GM12878 (cell line): ENCODE data around the gene CLDN4. TPM values are rescaled to one million over a fixed set of nuclear protein-coding genes. Genes with fewer than 3 reads are reported as not detected.

ENCODE experiments used
- ATAC-seq: fragments of 200-7000 bp; cut with Tn5 transposase; 3 replicates; pipeline ENCODE4 v1.9.1; 2020; ENCODE audit warnings: mild to moderate bottlenecking, moderate library complexity
- BruUV-seq: library from RNA; stranded (reverse); fragments of 400-500 nt; replicated peaks from 2 replicates; lab custom pipeline; 2021; lab: Mats Ljungman, UMichigan
- CTCF ChIA-PET: fragments of 300-600 bp; sonication (Branson Sonifier 250); formaldehyde crosslinking; extraction: SDS; loops from one replicate; lab custom pipeline; 2021; ENCODE audit warnings: inconsistent platforms; lab: Yijun Ruan, JAX
- POLR2A ChIA-PET: fragments of 350-600 bp; formaldehyde crosslinking; extraction: SDS; loops from one replicate; lab custom pipeline; 2021; ENCODE audit warnings: inconsistent platforms; lab: Charles Lee
- RAD21 ChIA-PET: fragments of 300-600 bp; sonication (Branson Sonifier 250); formaldehyde crosslinking; loops from one replicate; lab custom pipeline; 2023; ENCODE audit warnings: antibody characterized with exemption; ENCODE audit not compliant: unreplicated experiment; lab: Charles Lee
- SMC1A ChIA-PET: fragments of 300-600 bp; sonication (Branson Sonifier 250); formaldehyde crosslinking; loops from one replicate; lab custom pipeline; 2023; ENCODE audit not compliant: unreplicated experiment, uncharacterized antibody; lab: Charles Lee
- DNase-seq: peaks from one replicate; pipeline ENCODE4 v3.0.0-alpha.2; 2011; ENCODE audit warnings: low read depth, low spot score
- FAIRE-seq: peaks from 3 replicates; lab custom pipeline; 2011; peaks lifted over from hg19 to GRCh38; lab: Jason Lieb, UNC
- H2AFZ ChIP-seq: 2 replicates; pipeline ENCODE4 v1.6.0; 2011; ENCODE audit warnings: low read depth, low read length, control low read depth; ENCODE audit not compliant: control insufficient read depth
- H3K27ac ChIP-seq: 2 replicates; pipeline ENCODE4 v1.5.1; 2011; ENCODE audit warnings: control low read depth; ENCODE audit not compliant: control insufficient read depth, insufficient read depth
- H3K27me3 ChIP-seq, 2 experiments: replicated peaks in 1 of 2; 2 replicates each; pipeline versions ENCODE4 v1.6.0 to v1.6.1; 2011; ENCODE audit warnings: low read length in 1 of 2; ENCODE audit not compliant: control insufficient read depth in 2 of 2, insufficient read depth in 2 of 2
- H3K36me3 ChIP-seq, 2 experiments: 2 replicates each; pipeline ENCODE4 v1.5.1; 2011; ENCODE audit warnings: low read length in 1 of 2; ENCODE audit not compliant: control insufficient read depth in 2 of 2, insufficient read depth in 2 of 2
- H3K4me1 ChIP-seq: 2 replicates; pipeline ENCODE4 v1.6.1; 2011; ENCODE audit warnings: mild to moderate bottlenecking, low read length, moderate library complexity, mixed read lengths; ENCODE audit not compliant: control insufficient read depth, insufficient read depth
- H3K4me2 ChIP-seq: 2 replicates; pipeline ENCODE4 v1.6.0; 2011; ENCODE audit warnings: control low read depth; ENCODE audit not compliant: control insufficient read depth, insufficient read depth
- H3K4me3 ChIP-seq: fragments of 200-600 bp; sonication (generic); 2 replicates; pipeline ENCODE4 v1.5.1; 2016
- H3K79me2 ChIP-seq: 2 replicates; pipeline ENCODE4 v1.6.0; 2011; ENCODE audit warnings: low read length; ENCODE audit not compliant: control insufficient read depth, insufficient read depth
- H3K9ac ChIP-seq: 2 replicates; pipeline ENCODE4 v1.8.0; 2011; ENCODE audit warnings: low read length, control low read depth, mixed read lengths; ENCODE audit not compliant: control insufficient read depth, insufficient read depth
- H3K9me3 ChIP-seq: replicated peaks from 3 replicates; pipeline ENCODE4 v1.5.1; 2011; ENCODE audit warnings: mild to moderate bottlenecking, low read length; ENCODE audit not compliant: control insufficient read depth, insufficient read depth
- H4K20me1 ChIP-seq: 2 replicates; pipeline ENCODE4 v1.6.0; 2011; ENCODE audit not compliant: control insufficient read depth, insufficient read depth
- CHD4 ChIP-seq: fragments of 200-600 bp; sonication (generic); IDR thresholded peaks from 2 replicates; pipeline ENCODE4 v1.6.1; 2016; ENCODE audit warnings: mild to moderate bottlenecking
- CREB1 ChIP-seq: IDR thresholded peaks from 2 replicates; pipeline ENCODE4 v1.6.1; 2012; ENCODE audit warnings: low read depth, mild to moderate bottlenecking, inconsistent platforms
- EED ChIP-seq: sonication (generic); IDR thresholded peaks from 2 replicates; pipeline ENCODE4 v1.6.1; 2016; ENCODE audit warnings: antibody characterized with exemption, low read depth
- IKZF2 ChIP-seq, 2 experiments: fragments of 450-650 bp; IDR thresholded peaks; 2 replicates each; pipeline ENCODE4 v1.6.1; 2017; ENCODE audit warnings: mild to moderate bottlenecking in 2 of 2, moderate library complexity in 2 of 2
- IRF3 ChIP-seq: fragments of 450-650 bp; IDR thresholded peaks from 2 replicates; pipeline ENCODE4 v1.6.1; 2014; ENCODE audit warnings: mild to moderate bottlenecking
- NFIC ChIP-seq: IDR thresholded peaks from 2 replicates; pipeline ENCODE4 v1.6.1; 2012; ENCODE audit warnings: low read depth, mild to moderate bottlenecking, inconsistent platforms, low read length, moderate library complexity
- NFXL1 ChIP-seq: fragments of 450-650 bp; IDR thresholded peaks from 2 replicates; pipeline ENCODE4 v1.6.1; 2017; ENCODE audit warnings: antibody characterized with exemption, mild to moderate bottlenecking, borderline replicate concordance
- NFYB ChIP-seq: IDR thresholded peaks from 2 replicates; pipeline ENCODE4 v1.6.1; 2011; ENCODE audit warnings: low read depth, mild to moderate bottlenecking, low read length, improper control_type of control experiment, moderate library complexity; ENCODE audit not compliant: insufficient read depth
- PKNOX1 ChIP-seq: fragments of 450-650 bp; IDR thresholded peaks from 2 replicates; pipeline ENCODE4 v1.6.1; 2016; ENCODE audit warnings: mild to moderate bottlenecking
- PML ChIP-seq: IDR thresholded peaks from 2 replicates; pipeline ENCODE4 v1.6.1; 2012; ENCODE audit warnings: low read length, inconsistent platforms
- POLR2AphosphoS2 ChIP-seq: IDR thresholded peaks from 2 replicates; pipeline ENCODE4 v1.6.1; 2011; ENCODE audit warnings: low read depth, mild to moderate bottlenecking, low read length, improper control_type of control experiment, moderate library complexity
- SUPT20H ChIP-seq: IDR thresholded peaks from 2 replicates; pipeline ENCODE4 v1.6.1; 2011; ENCODE audit warnings: low read depth, mild to moderate bottlenecking, low read length, moderate library complexity, borderline replicate concordance; ENCODE audit not compliant: control insufficient read depth
- USF1 ChIP-seq: IDR thresholded peaks from 2 replicates; pipeline ENCODE4 v1.6.1; 2011; ENCODE audit warnings: borderline replicate concordance, low read depth, mild to moderate bottlenecking, moderate library complexity, mixed read lengths, low read length; ENCODE audit not compliant: insufficient read depth; ENCODE audit errors: extremely low read length
- ZBED1 ChIP-seq: IDR thresholded peaks from 2 replicates; pipeline ENCODE4 v1.6.1; 2016; ENCODE audit warnings: borderline replicate concordance
- WGBS: methylation state at CpG from one replicate; pipeline ENCODE4 v1.1.6; 2016; ENCODE audit warnings: low lambda C conversion rate; ENCODE audit not compliant: insufficient replicate concordance, insufficient coverage; ENCODE audit errors: missing lambda C conversion rate; 5-methylcytosine and 5-hydroxymethylcytosine counted together
- in situ Hi-C: fragments of 300-500 bp; cut with MboI; formaldehyde crosslinking; loops from 9 replicates; pipeline ENCODE4 v1.14.3; 2018; ENCODE audit warnings: mixed read lengths
- intact Hi-C: fragments of 100-400 bp; cut with micrococcal nuclease; formaldehyde crosslinking; loops from one replicate; pipeline ENCODE4 v1.14.2; 2022; ENCODE audit not compliant: unreplicated experiment
- polyA plus RNA-seq, 11 experiments: library from polyadenylated mRNA; depleted of rRNA in 4 of 11; unstranded in 6 of 11; stranded (reverse) in 5 of 11; fragments of >200 nt; fragmentation: Nextera tagmentation in 4 of 11; fragmentation: Illumina TruSeq in 1 of 11; extraction: Ambion mirVana in 4 of 11; extraction: Trizol in 1 of 11; gene quantifications; 1 replicate in 1 of 11; 2 replicates in 10 of 11; pipeline versions ENCODE4 v1.2.1 to v1.2.3, GENCODE V29; 2011 to 2016; ENCODE audit warnings: inconsistent platforms in 2 of 11, missing spikeins in 2 of 11, low read depth in 1 of 11
- total RNA-seq, 4 experiments: library from RNA; depleted of rRNA in 3 of 4; stranded (reverse); fragments of >200 nt in 3 of 4; fragmentation: Illumina TruSeq in 1 of 4; extraction: Trizol in 1 of 4; gene quantifications; 2 replicates each; pipeline versions ENCODE4 v1.2.1 to v1.2.3, GENCODE V29; 2013 to 2021

Gene CLDN4
- total and polyA plus RNA-seq, 10 of the 15 experiments (the other 5 are each of a cell fraction or from before 2014, with no cell fraction given) = 0.04 to 0.38 (median 0.06) TPM; not detected in 6

- in situ Hi-C loops (loop anchor here (5.0 kb wide), 1 partner anchor 153 kb away; no protein-coding TSS in a partner anchor), intact Hi-C loops (loop anchor here (2.0 kb wide), 1 partner anchor 110 kb away; no protein-coding TSS in a partner anchor)
- no TSS peak for BruUV-seq
- Histone ChIP-seq H3K36me3 (no peaks in the 10 kb centered on the region), H3K9ac (no peak overlapping the region), H4K20me1 (no peaks in the 10 kb centered on the region), H3K4me3 (no peak overlapping the region), H3K27me3 (no peaks in the 10 kb centered on the region), H3K79me2 (no peaks in the 10 kb centered on the region), H2AFZ (no peak overlapping the region), H3K4me2 (no peak overlapping the region), H3K9me3 (no peaks in the 10 kb centered on the region), H3K4me1 (no peaks in the 10 kb centered on the region), H3K27ac (no peak overlapping the region)
- TF ChIP-seq PML (no peak), CREB1 (no peak), NFYB (no peak), ZBED1 (no peak), USF1 (no peak), EED (no peak), IKZF2 (IDR thresholded peaks at IDR 0.05) (no peak), NFXL1 (no peak), SUPT20H (no peak), POLR2AphosphoS2 (no peak), PKNOX1 (no peak), IRF3 (no peak), NFIC (no peak), CHD4 (no peak)
- POLR2A ChIA-PET = no interaction called here
- DNase-seq (no peak), ATAC-seq (no peak), FAIRE-seq (no peak)
- SMC1A ChIA-PET = no interaction called here
- RAD21 ChIA-PET = no interaction called here
- 31% methylated on average over 23 of the region's 24 CpGs for WGBS
- CTCF ChIA-PET = interaction anchor here (0.9 kb wide), 1 partner anchor 156 kb away, joined by 3 read pairs; no protein-coding TSS in a partner anchor
Measured at GRCh38 chr7:73869011-73869798, 38.4 kb downstream of the CLDN4 start.
